ENCODE data around the gene PRSS2.

The PRSS2 gene

DNA sequence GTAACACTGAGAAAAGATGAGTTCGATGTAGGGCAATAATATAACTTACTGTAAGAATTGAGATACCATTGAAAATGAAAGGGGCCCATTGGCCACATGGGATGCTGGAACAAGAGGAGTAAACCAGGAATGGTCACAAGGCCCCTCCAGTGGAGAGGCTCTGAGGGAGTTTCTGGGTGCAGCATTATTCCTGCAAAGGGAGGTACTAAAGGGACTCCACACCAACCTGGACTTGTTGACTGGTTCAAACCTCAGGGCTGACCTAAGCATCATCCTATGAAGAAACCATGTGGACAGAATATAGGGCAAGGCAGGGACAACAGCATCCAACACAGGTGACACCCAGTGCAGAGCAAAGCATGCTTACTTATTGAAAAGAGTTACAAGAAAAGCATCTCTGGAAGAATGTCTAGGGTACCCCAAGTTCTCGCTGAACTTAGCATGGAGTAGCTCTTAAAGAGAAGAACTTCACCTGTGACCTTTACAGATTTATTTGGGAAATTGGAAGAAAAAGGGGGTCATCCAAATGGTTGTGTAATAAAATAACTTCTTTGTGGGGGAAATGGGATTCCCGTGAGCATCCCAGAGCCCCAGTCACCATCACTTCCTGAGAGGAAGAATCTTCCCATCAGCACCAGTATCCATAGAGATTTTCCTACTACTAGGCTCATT, 34.7 kb downstream of the PRSS2 start:
- DNase-seq = no peak

DNA sequence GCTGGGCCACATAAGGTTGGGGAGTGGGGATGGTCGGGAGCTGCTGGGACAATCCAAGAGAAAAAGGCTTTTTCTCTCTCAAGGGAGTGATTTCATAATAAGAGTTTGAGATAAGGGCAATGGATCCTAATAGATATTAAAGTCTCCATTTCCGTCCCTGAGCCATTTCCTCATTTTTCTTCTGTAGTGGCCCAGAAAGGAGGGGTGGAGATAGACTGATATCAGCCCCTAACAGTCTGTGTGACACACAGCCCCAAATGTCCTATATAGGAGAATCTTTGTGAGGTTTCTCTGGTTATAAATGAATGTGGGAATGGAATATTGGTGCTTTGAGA, 35.2 kb downstream of the PRSS2 start:
- DNase-seq = no peak

DNA sequence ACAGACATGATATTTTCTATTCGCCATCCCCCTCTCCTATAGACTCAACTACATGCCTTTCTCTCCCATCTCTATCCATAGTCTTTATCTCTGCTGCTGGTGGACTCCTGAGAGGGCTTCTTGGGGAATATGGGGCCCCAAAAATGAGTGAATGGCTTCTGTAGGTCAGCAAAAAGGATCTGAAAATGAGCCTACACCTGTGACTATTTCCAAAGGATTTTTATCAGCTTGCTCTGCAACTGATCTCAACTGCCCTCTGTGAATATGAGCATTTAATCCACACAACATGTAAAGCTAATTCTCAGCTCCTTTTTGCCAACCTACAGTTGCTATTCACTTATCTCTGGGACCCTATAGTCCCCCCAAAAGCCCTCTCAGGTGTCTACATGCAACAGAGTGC, 36.2 kb downstream of the PRSS2 start:
- no peak for DNase-seq

DNA sequence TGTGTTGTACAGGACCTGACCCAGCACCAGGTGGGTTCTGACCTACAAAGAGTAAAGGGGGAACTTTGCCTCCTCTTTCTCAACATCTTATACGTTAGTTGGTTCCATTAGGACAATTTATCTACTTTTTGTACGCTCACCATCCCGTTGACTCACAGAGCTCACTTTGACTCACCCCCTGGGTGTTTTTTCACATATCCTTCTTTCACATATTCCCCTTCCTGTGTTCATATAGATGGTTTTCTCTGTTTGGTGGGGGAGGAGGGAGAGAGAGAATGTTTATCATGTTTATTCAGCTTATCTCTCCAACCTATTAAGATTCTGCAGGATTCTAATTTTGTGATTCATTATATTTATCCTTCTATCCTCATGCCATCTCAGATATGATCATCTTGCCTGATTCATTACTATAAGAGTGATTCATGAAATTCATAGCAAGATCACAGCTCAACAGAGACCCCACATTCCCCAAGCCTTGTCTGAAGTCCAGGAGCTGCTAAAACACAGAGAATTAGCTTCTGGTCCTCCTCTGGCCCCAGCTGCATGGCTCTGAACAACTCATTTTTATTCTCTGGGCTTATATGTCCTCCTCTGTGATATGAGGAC, 37.2 kb downstream of the PRSS2 start:
- no peak for DNase-seq

DNA sequence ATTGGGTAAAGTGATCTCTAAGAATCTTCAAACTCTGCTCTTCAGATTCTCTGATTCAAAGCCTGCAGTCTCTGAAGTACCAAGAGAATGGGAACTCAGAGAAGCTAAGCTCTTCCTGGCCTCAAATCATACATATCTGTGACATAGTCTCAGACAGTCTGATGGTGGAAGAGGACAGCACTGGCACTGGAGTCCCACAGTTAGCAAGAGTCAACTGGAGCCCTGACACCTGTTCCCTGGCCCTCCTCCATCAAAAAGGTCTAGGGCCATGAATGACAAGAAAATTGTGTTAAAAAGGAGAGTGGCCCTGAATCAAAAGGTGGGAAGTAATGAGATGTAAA, 37.7 kb downstream of the PRSS2 start:
- no peak for DNase-seq

DNA sequence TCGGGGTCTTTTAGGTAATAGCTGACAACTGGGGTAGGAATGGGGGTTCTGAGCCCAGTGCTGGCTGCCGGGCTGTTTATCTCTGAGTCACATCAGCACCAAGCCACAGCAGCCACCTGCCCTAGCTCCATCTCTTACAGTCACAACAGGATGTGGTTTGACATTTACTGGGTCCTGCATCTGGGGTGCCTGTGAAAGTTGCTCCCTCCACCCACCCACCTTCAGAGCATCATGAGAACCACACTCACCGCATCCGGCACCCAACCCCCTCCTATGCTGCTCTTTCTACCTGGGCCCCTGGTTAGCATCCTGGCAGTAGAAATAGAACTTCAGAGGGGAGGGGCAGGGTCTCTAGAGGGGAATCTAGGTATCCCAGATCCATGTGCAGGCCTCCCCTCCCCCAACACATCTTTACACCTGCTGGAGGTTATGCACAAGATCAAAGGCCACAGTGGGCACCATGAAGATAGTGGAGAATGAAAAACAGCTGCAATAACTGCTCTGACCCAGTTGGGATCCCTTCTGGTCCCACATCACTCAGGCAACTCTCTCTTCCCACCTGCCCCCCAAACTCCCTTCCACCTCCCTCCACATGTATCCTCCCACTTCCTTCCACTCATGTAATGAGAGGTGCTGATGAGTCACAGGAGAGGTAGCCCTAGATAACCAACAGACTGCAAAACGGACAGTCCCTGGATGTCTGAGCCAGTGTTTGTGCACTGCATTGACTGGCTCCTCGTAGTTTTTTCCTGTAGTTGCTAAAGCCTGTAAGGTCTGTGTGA, 38.2 kb downstream of the PRSS2 start:
- no peak for DNase-seq

DNA sequence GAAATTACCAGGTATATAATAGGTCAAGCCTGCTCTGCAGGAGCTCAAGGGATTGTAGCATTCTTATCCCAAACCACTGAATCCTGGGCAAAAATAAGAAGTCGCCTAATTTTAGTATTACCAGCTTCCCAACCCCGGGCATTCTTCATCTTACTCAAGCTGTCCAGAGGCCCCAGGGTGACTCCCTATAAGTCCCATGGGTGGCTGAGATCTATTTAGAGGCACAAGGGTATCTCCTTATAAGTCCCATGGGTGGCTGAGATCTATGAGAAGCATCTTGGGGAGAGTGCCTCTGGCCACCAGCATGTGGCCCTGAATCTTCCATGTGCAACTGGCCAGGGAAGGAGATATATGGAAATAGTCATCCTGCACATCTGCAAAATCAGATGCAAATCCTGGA, 38.9 kb downstream of the PRSS2 start:
- no peak for DNase-seq

DNA sequence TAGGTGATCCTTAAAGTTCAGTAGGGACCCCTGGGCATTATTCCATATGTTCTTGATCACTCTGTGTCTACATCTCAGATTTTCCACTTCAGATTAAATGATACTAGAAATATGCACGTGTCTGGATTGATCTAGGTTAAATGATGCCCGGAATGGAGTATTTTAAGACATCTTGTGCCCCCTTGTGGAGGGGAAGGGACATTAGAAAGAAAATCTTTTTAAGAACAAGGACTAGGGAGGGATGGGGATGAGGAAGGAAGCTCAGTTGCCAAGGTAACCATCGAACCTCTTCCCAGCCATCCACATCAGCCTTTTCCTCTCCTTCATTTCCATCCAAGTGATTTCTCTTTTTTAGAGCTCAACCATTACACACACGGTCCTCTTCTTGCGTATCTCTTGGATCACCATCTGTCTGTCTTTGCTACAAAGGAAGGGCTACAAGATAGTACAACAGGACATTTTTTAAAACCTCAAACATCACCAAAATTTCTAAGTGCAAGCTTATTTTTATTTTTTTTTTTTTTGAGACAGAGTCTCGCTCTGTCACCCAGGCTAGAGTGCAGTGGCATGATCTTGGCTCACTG, 40.5 kb downstream of the PRSS2 start:
- DNase-seq = no peak

DNA sequence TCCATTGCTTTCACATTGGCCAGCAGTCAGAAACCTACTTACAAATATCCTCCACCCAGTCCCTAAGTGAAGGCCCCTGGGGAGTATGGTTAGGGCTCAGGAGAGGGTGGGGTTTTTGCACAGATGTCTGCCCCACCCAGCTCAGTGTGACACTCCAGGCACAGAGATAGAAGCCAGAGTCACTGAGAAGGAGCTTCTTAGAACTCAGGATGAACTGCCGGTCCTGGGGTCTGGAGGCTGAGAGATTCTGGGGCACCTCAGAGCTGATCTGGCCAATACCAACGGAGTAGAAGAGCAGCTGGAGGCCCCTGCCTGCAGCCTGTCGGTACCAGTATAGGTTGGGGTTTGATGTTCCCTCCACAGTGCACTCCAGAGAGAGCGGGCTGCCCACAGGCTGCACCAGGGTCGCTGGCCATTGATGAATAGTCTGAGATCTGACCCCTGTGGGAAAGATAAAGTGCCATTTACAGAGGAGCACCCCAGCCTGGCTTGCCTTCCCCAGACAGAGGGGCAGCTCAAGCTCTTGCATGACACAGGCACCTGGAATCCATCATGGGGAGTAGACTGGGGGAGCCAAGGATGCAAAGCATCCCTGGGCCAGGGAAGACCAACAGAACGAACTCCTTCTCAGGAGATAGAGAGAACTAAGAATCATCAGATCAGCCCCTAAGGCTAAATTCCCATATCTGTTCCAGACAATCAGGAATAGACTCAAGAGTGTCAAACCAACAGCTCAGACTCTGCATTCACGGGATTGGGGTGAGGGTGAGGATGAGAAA, 41.9 kb downstream of the PRSS2 start:
- no peak for DNase-seq

DNA sequence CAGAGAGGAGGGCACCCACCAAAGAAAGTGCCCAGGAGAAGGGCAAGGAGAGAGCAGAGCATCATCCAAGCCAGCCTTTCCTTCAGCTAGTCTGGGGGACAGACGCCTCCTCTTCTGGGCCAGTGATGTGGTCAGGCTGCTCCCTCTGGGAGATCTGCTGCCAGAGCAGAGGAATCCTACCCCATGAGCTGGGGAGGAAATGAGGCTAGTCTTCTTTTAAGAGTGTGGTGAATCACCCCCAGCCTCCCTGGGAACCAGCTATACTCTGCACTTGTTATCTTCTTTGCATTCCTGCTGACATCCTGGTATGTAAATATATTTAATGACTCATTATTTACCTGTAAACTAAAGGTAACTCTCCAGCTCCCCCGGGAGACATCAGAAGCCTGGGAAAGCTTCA, 42.5 kb downstream of the PRSS2 start:
- no peak for DNase-seq

DNA sequence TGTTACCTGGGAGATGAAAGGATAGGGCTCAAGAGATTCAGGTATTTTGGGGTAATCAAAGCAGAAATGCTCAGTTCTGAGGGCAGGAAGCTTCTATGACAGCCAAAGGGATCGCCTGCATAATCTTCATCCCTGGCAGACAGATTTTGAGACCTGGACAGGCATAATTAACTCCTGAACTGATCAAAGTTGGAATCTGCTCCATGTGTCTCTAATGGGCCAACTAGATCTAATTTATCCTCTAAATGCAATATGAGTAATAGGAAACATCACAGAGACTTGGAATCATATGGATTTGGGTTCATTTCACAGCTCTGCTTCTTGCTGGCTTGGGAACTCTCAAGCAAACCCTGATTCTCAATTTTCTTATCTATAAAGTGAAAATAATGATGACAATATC, 42.9 kb downstream of the PRSS2 start:
- DNase-seq = no peak

DNA sequence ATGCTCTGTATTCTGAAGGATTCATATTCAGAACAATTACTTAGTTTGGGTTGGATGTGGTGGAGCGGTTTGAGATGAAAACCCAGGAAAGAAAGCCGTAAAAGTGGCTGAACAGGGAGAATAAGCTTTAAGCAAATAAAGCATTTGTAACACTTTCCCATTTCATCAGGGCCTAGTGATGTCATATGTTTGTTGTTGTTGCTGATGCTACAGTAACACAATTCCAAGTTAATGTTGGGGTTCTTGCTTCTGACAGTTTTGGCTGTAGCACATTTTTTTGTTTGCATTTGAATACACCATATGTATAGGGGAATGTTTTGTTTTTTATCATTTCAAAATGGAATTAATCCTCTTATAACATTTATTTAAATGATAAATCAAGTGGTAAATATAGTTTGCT, 43.7 kb downstream of the PRSS2 start:
- no peak for DNase-seq

DNA sequence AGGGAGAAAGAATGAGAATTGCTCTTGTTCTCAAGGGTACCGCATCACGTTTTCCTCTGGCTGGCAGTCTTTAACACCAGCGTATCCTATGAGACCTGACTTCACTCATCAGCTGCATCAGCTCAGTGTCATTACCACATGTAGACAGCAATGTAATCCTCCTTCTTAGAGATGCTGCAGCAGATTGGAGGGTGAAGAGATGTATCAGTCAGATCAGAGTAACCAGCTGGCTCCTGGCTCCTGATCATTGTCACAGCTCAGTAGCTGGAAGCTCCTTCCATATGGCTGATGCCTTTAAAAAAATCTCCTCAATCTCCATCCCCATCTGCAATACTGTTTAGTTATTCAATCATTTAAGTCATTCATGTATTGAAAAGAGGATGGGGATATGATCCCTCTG, 44.4 kb downstream of the PRSS2 start:
- DNase-seq = no peak

DNA sequence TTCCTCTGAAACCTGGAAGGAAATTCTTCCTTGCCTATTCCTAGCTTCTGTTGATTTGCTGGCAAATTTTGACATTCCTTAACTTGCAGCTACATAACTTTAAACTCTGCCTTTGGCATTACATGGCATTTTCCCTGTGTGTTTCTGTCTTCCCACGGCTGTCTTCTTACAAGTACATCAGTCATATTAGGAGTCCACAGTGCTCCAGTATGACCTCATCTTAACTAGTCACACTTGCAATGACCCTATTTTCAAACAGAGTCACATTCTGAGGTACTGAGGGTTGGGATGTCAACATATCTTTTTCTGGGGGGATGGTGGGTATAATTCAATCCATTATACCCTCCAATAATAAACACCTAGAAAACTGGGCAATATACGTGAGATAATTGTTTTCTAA, 46.7 kb downstream of the PRSS2 start:
- no peak for DNase-seq

DNA sequence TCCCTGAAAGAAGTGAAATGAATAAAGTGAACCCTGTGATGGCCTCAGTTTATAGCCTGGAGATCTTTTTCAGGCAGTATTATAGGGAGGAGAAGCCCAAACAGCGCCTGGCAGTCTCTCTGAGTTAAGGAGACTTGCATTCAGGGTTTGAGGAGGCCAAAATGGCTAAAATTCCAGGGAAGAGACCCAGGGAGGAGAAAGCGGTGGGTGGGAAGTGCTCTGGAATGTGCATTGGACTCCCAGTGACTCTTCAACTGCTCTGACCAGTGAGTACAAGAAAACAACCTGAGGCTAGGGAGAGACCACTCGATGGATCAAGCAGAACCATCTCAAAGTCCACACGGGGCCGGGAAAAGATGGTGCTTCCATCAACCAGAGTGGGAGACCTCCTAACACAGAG, 48.8 kb downstream of the PRSS2 start:
- no peak for DNase-seq

DNA sequence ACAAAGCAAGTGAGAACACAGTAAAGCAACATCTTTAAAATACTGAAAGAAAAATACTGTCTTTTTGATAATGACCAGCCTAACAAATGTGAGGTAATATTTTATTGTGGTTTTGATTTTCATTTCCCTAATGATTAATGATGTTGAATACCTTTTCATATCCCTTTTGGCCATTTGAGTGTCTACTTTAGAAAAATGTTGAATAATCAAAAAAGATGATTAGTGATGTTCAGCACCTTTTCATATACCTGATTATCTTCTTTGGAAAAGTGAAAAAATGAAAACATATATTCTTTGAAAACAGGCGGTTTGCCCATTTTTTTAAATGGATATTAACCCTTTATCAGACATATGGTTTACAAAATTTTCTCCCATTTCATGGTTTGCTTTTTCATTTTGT, 51.9 kb downstream of the PRSS2 start:
- no peak for DNase-seq

All from NCI-H2029 treated with DMSO at 0.1 percent for 48 hours (cell line).